ENCODE measurements around the gene OCA2. TPM values are rescaled to one million over a fixed set of nuclear protein-coding genes. Genes with fewer than 3 reads are reported as not detected.

Gene OCA2
- total and polyA plus RNA-seq, 2 of the 4 experiments (the other 2 are of a cell fraction), result under 0.01 to 0.03 TPM

DNA sequence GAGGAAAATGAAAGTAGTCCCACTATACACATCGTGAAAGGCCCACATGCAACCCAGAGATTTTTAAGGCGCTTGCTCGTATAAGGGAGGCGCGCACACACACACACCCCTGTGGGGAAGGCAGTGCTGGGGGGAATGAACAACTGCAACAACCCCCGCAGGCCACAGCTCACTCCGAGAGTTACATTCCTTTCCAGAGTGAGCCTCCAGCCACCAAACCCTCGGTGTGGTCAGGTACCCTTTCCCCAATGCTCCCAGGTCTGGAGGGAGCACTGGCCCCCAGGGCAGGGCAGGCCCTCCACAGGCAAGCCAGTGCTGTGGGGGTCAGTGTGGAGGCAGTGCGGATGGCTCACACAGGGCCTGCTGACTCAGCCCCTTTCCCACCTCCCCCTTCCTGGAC, 115.6 kb downstream of the OCA2 start:
- intact Hi-C loops (cut with micrococcal nuclease), result no loop called here

More for the DNA sequence above, 115.6 kb downstream of the OCA2 start:
- Histone ChIP-seq H3K36me3 (ENCODE audit: control insufficient read depth, insufficient read depth, low read length) (no peaks in the 10 kb centered on the region), H4K5ac (ENCODE audit: low read depth, low read length) (no peak overlapping the region), H4K91ac (ENCODE audit: insufficient read depth, low read depth, low read length) (no peak overlapping the region), H2BK120ac (ENCODE audit: low read depth, low read length) (no peak overlapping the region), H3K4me1 (ENCODE audit: control insufficient read depth, insufficient read depth, low read length) (no peaks in the 10 kb centered on the region), H4K20me1 (ENCODE audit: insufficient read depth, low read length) (no peaks in the 10 kb centered on the region), H3K9me3 (ENCODE audit: control insufficient read depth, insufficient read depth, low read length) (peaks cover 25% of the 10 kb centered on the region), H2BK15ac (ENCODE audit: low read depth, low read length) (no peak overlapping the region), H2BK5ac (ENCODE audit: low read depth, low read length, poor library complexity, severe bottlenecking) (no peak overlapping the region), H3K23ac (ENCODE audit: low read depth, low read length) (no peak overlapping the region), H3K4ac (ENCODE audit: low read depth, low read length) (no peak overlapping the region), H2BK20ac (ENCODE audit: low read depth, low read length) (no peak overlapping the region), H3K27ac (ENCODE audit: insufficient read depth, low read length) (no peak overlapping the region), H2AK5ac (ENCODE audit: low read depth, low read length) (no peak overlapping the region), H2AFZ (replicated peaks; ENCODE audit: low read length, poor library complexity) (no peak overlapping the region), H2AK9ac (replicated peaks; ENCODE audit: low read depth, low read length, poor library complexity) (no peak overlapping the region), H3K4me2 (ENCODE audit: low read depth, low read length) (no peak overlapping the region), H3K56ac (ENCODE audit: extremely low read depth, insufficient read depth, low read length) (no peak overlapping the region), H3K14ac (replicated peaks; ENCODE audit: low read depth, low read length) (no peak overlapping the region), H4K8ac (ENCODE audit: low read depth in 2 of 2, low read length in 2 of 2) (no peak overlapping the region), H3K4me3 (ENCODE audit: insufficient read depth, low read depth, low read length) (no peak overlapping the region), H3K18ac (ENCODE audit: low read depth, low read length) (no peak overlapping the region), H3K27me3 (ENCODE audit: control insufficient read depth, insufficient read depth, low read length) (no peaks in the 10 kb centered on the region), H3K79me1 (ENCODE audit: low read depth in 1 of 2, low read length in 2 of 2) (no peaks in the 10 kb centered on the region), H3K9ac (ENCODE audit: low read depth, low read length) (no peak overlapping the region), H3K9me1 (ENCODE audit: insufficient read depth, low read length) (no peaks in the 10 kb centered on the region)
- ChIA-PET POLR2A (ENCODE audit: unreplicated experiment) (no interaction called here), CTCF (no interaction called here)
- DNase-seq, result no peak
- dilution Hi-C loops (cut with HindIII; ENCODE audit: low sequenced_read_pairs, unreplicated experiment) (no loop called here), in situ Hi-C loops (cut with MboI; ENCODE audit: low sequenced_read_pairs) (no loop called here)
- ATAC-seq (ENCODE audit: low read depth), result no peak
- no CpG with 5 or more reads among the region's 9 CpGs for WGBS, 2 experiments (ENCODE audit: extremely low coverage in 2 of 2, insufficient read length in 1 of 2)
- no TSS peak for BruUV-seq (replicated peaks)
- TF ChIP-seq, protein P1, sequence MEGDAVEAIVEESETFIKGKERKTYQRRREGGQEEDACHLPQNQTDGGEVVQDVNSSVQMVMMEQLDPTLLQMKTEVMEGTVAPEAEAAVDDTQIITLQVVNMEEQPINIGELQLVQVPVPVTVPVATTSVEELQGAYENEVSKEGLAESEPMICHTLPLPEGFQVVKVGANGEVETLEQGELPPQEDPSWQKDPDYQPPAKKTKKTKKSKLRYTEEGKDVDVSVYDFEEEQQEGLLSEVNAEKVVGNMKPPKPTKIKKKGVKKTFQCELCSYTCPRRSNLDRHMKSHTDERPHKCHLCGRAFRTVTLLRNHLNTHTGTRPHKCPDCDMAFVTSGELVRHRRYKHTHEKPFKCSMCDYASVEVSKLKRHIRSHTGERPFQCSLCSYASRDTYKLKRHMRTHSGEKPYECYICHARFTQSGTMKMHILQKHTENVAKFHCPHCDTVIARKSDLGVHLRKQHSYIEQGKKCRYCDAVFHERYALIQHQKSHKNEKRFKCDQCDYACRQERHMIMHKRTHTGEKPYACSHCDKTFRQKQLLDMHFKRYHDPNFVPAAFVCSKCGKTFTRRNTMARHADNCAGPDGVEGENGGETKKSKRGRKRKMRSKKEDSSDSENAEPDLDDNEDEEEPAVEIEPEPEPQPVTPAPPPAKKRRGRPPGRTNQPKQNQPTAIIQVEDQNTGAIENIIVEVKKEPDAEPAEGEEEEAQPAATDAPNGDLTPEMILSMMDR (conservative IDR thresholded peaks at IDR 0.05; ENCODE audit: low read depth, low read length), result no peak
- TF ChIP-seq NFE2L2 (IDR thresholded peaks at IDR 0.05; ENCODE audit: low read depth, low read length) (no peak), MAZ (IDR thresholded peaks at IDR 0.05; ENCODE audit: borderline replicate concordance, low read depth, low read length) (no peak), SMC3 (IDR thresholded peaks at IDR 0.05; ENCODE audit: low read depth, low read length) (no peak), RCOR1 (IDR thresholded peaks at IDR 0.05; ENCODE audit: insufficient replicate concordance, low read length) (no peak), RFX5 (IDR thresholded peaks at IDR 0.05; ENCODE audit: low read depth, low read length) (no peak), BHLHE40 (IDR thresholded peaks at IDR 0.05; ENCODE audit: low read depth, low read length) (no peak), CEBPB (IDR thresholded peaks at IDR 0.05; ENCODE audit: low read depth, low read length) (no peak), CHD1 (IDR thresholded peaks at IDR 0.05; ENCODE audit: low read depth, low read length) (no peak), MAFK (IDR thresholded peaks at IDR 0.05; ENCODE audit: low read depth, low read length) (no peak), RAD21 (IDR thresholded peaks at IDR 0.05; ENCODE audit: low read length) (no peak)

Data from IMR-90 (cell line).